ENCODE results near the gene GABRB3. TPM values are rescaled to one million over a fixed set of nuclear protein-coding genes. Genes with fewer than 3 reads are reported as not detected.

Gene GABRB3
- total and polyA plus RNA-seq, 4 donors: 0.09 to 1.2 (median 0.50) TPM

DNA sequence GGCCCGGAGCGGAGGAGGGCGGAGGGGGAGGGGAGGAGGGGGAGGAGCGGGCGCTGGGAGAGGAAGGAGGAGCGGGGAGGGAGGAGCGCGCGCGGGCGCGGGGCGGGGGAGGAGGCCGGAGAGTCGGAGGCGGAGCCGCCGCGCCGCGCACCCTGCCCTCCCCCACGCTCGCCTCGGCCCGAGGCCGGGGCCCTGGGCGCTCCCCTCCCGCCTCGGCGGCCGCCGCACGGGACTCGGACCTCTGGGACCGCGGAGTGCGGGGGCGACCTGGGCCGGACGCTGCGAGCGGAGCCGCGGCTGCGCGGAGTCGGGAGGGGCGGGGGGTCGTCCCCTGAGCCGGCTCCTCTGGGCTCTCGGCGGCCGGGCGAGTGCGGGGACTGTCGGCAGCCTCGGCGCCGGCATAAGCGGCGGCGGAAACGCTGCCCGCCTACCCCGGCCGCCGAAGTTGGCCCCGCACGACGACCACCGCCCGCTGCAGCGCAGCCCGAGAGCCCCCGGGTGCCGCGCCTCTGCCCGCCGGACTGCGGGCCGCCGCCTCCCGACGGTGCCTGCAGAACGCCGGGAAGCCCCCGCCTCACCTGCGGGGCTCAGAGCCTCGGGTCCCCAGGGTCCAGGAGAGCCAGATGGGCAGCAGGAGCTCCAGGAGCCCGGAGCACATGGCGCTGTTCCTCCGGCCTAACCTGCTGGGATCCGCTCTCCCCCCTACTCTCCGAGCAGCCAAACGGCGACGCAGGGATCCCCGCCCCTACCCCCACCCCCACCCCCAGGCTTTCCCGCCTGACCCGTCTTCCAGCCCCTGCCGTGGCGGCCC, 406 bp upstream of the GABRB3 start:
- peak overlapping the region in 2 of 3 donors; percentile 4 to 61 for H3K4me3 ChIP-seq (ENCODE audit: low read depth in 1 of 3, low read length in 3 of 3)
- H3K27ac ChIP-seq (ENCODE audit: low read depth in 1 of 2, low read length in 2 of 2): no peak overlapping the region
- peaks cover 0 to 2% (median 0%) of the 10 kb centered on the region in 4 donors for H3K27me3 ChIP-seq (ENCODE audit: control insufficient read depth in 4 of 4, insufficient read depth in 4 of 4, low read length in 3 of 4)
- H3K9ac ChIP-seq (ENCODE audit: low read depth in 1 of 2, low read length in 2 of 2): no peak overlapping the region
- H3K9me3 ChIP-seq (ENCODE audit: control insufficient read depth in 4 of 4, low read length in 3 of 4): no peaks in the 10 kb centered on the region
- no peak for TF ChIP-seq REST (IDR thresholded peaks at IDR 0.05)
- TF ChIP-seq TAF1 (conservative IDR thresholded peaks at IDR 0.05): no peak
- no peak for TF ChIP-seq ATF3 (IDR thresholded peaks at IDR 0.05)
- TF ChIP-seq NR2F2 (IDR thresholded peaks at IDR 0.05): no peak
- TF ChIP-seq, protein P1, sequence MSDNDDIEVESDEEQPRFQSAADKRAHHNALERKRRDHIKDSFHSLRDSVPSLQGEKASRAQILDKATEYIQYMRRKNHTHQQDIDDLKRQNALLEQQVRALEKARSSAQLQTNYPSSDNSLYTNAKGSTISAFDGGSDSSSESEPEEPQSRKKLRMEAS (IDR thresholded peaks at IDR 0.05): no peak
- TF ChIP-seq GABPA (IDR thresholded peaks at IDR 0.05 in 1 of 2, conservative IDR thresholded peaks at IDR 0.05 in 1 of 2): no peak
- H3K4me1 ChIP-seq (ENCODE audit: control insufficient read depth in 4 of 4, insufficient read depth in 4 of 4, low read length in 3 of 4): peaks cover 3 to 16% (median 12%) of the 10 kb centered on the region in 4 donors
- WGBS: 3% methylated on average over 102 of the region's 102 CpGs
- no peaks in the 10 kb centered on the region for H3K36me3 ChIP-seq (ENCODE audit: control insufficient read depth in 4 of 4, insufficient read depth in 3 of 4, low read depth in 1 of 4, low read length in 3 of 4)
- DNase-seq (ENCODE audit: low spot score): no peak

DNA sequence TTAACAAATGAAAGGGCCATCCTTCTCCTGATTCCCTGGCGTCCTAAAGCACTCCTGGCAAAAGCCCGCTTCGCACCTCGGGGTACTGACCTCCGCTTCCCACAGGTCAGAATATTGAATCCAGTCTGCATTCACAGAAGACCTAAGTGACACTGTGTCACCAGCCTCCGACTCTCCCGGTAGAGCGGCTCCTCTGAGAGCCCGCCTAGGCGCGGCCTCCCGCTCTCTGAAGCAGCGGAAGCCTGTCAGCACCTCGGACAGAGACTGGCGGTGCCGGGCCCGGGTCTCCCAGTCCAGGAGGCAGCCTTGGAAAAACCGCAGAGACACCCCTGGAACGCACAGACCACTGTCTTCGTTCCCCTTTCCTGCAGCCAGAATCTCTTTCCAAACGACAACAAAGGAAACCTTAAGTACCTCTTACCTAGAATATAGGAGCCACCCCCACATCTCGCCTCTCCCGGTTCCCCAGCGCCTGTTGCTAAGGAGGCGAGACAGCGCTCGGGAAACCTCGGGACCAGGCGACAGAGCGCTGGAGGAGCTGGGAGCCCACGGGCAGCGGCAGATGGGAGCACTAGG, 1.2 kb downstream of the GABRB3 start:
- no peaks in the 10 kb centered on the region for H3K36me3 ChIP-seq (ENCODE audit: control insufficient read depth in 4 of 4, insufficient read depth in 3 of 4, low read depth in 1 of 4, low read length in 3 of 4)
- peak overlapping the region in 1 of 3 donors; percentile 61 for H3K4me3 ChIP-seq (ENCODE audit: low read depth in 1 of 3, low read length in 3 of 3)
- H3K9me3 ChIP-seq (ENCODE audit: control insufficient read depth in 4 of 4, low read length in 3 of 4): peaks cover 0 to 2% (median 0%) of the 10 kb centered on the region in 4 donors
- no peak overlapping the region for H3K27ac ChIP-seq (ENCODE audit: low read depth in 1 of 2, low read length in 2 of 2)
- H3K9ac ChIP-seq (ENCODE audit: low read depth in 1 of 2, low read length in 2 of 2): no peak overlapping the region
- WGBS: 6% methylated on average over 32 of the region's 32 CpGs
- peaks cover 0 to 3% (median under 1%) of the 10 kb centered on the region in 4 donors for H3K27me3 ChIP-seq (ENCODE audit: control insufficient read depth in 4 of 4, insufficient read depth in 4 of 4, low read length in 3 of 4)
- DNase-seq (ENCODE audit: low spot score): no peak
- H3K4me1 ChIP-seq (ENCODE audit: control insufficient read depth in 4 of 4, insufficient read depth in 4 of 4, low read length in 3 of 4): peaks cover 3 to 16% (median 12%) of the 10 kb centered on the region in 4 donors
- TF ChIP-seq YY1 (IDR thresholded peaks at IDR 0.05): no peak
- TF ChIP-seq, protein P2, sequence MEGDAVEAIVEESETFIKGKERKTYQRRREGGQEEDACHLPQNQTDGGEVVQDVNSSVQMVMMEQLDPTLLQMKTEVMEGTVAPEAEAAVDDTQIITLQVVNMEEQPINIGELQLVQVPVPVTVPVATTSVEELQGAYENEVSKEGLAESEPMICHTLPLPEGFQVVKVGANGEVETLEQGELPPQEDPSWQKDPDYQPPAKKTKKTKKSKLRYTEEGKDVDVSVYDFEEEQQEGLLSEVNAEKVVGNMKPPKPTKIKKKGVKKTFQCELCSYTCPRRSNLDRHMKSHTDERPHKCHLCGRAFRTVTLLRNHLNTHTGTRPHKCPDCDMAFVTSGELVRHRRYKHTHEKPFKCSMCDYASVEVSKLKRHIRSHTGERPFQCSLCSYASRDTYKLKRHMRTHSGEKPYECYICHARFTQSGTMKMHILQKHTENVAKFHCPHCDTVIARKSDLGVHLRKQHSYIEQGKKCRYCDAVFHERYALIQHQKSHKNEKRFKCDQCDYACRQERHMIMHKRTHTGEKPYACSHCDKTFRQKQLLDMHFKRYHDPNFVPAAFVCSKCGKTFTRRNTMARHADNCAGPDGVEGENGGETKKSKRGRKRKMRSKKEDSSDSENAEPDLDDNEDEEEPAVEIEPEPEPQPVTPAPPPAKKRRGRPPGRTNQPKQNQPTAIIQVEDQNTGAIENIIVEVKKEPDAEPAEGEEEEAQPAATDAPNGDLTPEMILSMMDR (IDR thresholded peaks at IDR 0.05; ENCODE audit: low read depth, low read length, missing input control): no peak
- no peak for TF ChIP-seq TAF1 (conservative IDR thresholded peaks at IDR 0.05)
- no peak for TF ChIP-seq ZBTB33 (IDR thresholded peaks at IDR 0.05)
- peak; percentile 96 for TF ChIP-seq REST (IDR thresholded peaks at IDR 0.05)
- TF ChIP-seq NR2F2 (IDR thresholded peaks at IDR 0.05): no peak
